HG03039 (cell line): ENCODE results near the gene IGFBP2.

Source experiments
- ATAC-seq: cut with Tn5 transposase; IDR thresholded peaks from one replicate; pipeline ENCODE4 v1.9.1; 2021; ENCODE audit warnings: mild to moderate bottlenecking, moderate library complexity; ENCODE audit not compliant: unreplicated experiment

The IGFBP2 gene

GRCh38 chr2:216615298-216616082 lies 17.7 kb upstream of the IGFBP2 start:
- no peak for ATAC-seq

- ATAC-seq, result no peak
Measured at GRCh38 chr2:216616083-216616678, 17.0 kb upstream of the IGFBP2 start.

- no peak for ATAC-seq
Measured at GRCh38 chr2:216617159-216617815, 15.9 kb upstream of the IGFBP2 start.

GRCh38 chr2:216618785-216619184 lies 14.4 kb upstream of the IGFBP2 start:
- ATAC-seq, result no peak

GRCh38 chr2:216619411-216620393 lies 13.5 kb upstream of the IGFBP2 start:
- no peak for ATAC-seq

- no peak for ATAC-seq
Measured at GRCh38 chr2:216620786-216621185, 12.4 kb upstream of the IGFBP2 start.

GRCh38 chr2:216621292-216621691 lies 11.9 kb upstream of the IGFBP2 start:
- ATAC-seq, result no peak

GRCh38 chr2:216622526-216622925 lies 10.7 kb upstream of the IGFBP2 start:
- no peak for ATAC-seq

GRCh38 chr2:216624251-216624650 lies 9.0 kb upstream of the IGFBP2 start:
- ATAC-seq, result no peak

- ATAC-seq, result no peak
Measured at GRCh38 chr2:216626168-216626874, 6.9 kb upstream of the IGFBP2 start.

GRCh38 chr2:216626875-216627245 lies 6.4 kb upstream of the IGFBP2 start:
- no peak for ATAC-seq

GRCh38 chr2:216629784-216630183 lies 3.4 kb upstream of the IGFBP2 start:
- no peak for ATAC-seq

- no peak for ATAC-seq
Measured at GRCh38 chr2:216632346-216632951, 771 bp upstream of the IGFBP2 start.

- ATAC-seq, result no peak
Measured at GRCh38 chr2:216633616-216634369, 573 bp downstream of the IGFBP2 start.

GRCh38 chr2:216634370-216635148 lies 1.3 kb downstream of the IGFBP2 start:
- ATAC-seq, result no peak

GRCh38 chr2:216635171-216635570 lies 2.0 kb downstream of the IGFBP2 start:
- no peak for ATAC-seq

GRCh38 chr2:216635701-216636550 lies 2.7 kb downstream of the IGFBP2 start:
- ATAC-seq, result no peak
